Ramos (cell line): ENCODE measurements around the gene PLXNA2.

Source experiments
- in situ Hi-C: fragments of 300-500 bp; cut with MboI; formaldehyde crosslinking; loops from one replicate; pipeline ENCODE4 v1.14.3; 2022; ENCODE audit warnings: low sequenced_read_pairs; ENCODE audit not compliant: unreplicated experiment

PLXNA2 gene

GRCh38 chr1:208166340-208167138, 77.6 kb downstream of the PLXNA2 start:
- in situ Hi-C loops = no loop called here

GRCh38 chr1:208165659-208166058, 78.5 kb downstream of the PLXNA2 start:
- in situ Hi-C loops = no loop called here

- in situ Hi-C loops = no loop called here
These were observed 79.6 kb downstream of the PLXNA2 start for GRCh38 chr1:208164609-208165008.

GRCh38 chr1:208163539-208163938, 80.6 kb downstream of the PLXNA2 start:
- in situ Hi-C loops = no loop called here

- in situ Hi-C loops = no loop called here
These were observed 81.3 kb downstream of the PLXNA2 start for GRCh38 chr1:208162903-208163302.

- in situ Hi-C loops = no loop called here
These were observed 82.4 kb downstream of the PLXNA2 start for GRCh38 chr1:208161656-208162375.

GRCh38 chr1:208161005-208161404, 83.2 kb downstream of the PLXNA2 start:
- in situ Hi-C loops = no loop called here

- in situ Hi-C loops = no loop called here
These were observed 83.8 kb downstream of the PLXNA2 start for GRCh38 chr1:208160259-208160819.

- in situ Hi-C loops = no loop called here
These were observed 84.5 kb downstream of the PLXNA2 start for GRCh38 chr1:208159555-208160258.

GRCh38 chr1:208158640-208159554, 85.3 kb downstream of the PLXNA2 start:
- in situ Hi-C loops = no loop called here

GRCh38 chr1:208157769-208158168, 86.4 kb downstream of the PLXNA2 start:
- in situ Hi-C loops = no loop called here

GRCh38 chr1:208156741-208157140, 87.4 kb downstream of the PLXNA2 start:
- in situ Hi-C loops = no loop called here

GRCh38 chr1:208156310-208156709, 87.9 kb downstream of the PLXNA2 start:
- in situ Hi-C loops = no loop called here

- in situ Hi-C loops = no loop called here
These were observed 89.2 kb downstream of the PLXNA2 start for GRCh38 chr1:208154679-208155642.

GRCh38 chr1:208154040-208154439, 90.1 kb downstream of the PLXNA2 start:
- in situ Hi-C loops = no loop called here

- in situ Hi-C loops = no loop called here
These were observed 90.8 kb downstream of the PLXNA2 start for GRCh38 chr1:208153386-208153785.

GRCh38 chr1:208151728-208152598, 92.2 kb downstream of the PLXNA2 start:
- in situ Hi-C loops = no loop called here
